NT2/D1 (cell line): Measurements from ENCODE around the gene NPR2.

Source experiments
- SUZ12 ChIP-seq: IDR thresholded peaks from 2 replicates; pipeline ENCODE4 v1.6.1; 2011; ENCODE audit not compliant: insufficient read length, insufficient read depth; ENCODE audit errors: extremely low read depth
- ZNF274 ChIP-seq: IDR thresholded peaks from 2 replicates; pipeline ENCODE4 v1.6.1; 2011; ENCODE audit warnings: mild to moderate bottlenecking, low read depth, low read length

- no peak for TF ChIP-seq ZNF274
- TF ChIP-seq SUZ12 = no peak
These were observed 43.0 kb upstream of the NPR2 start for GRCh38 chr9:35748242-35748857.
